ENCODE measurements around the gene DLGAP4.
"Not testable (repeated sequence)": the region's sequence is repeated elsewhere in the genome, so short reads cannot be mapped to it uniquely, and the experiment has no call there.

Gene DLGAP4

DNA sequence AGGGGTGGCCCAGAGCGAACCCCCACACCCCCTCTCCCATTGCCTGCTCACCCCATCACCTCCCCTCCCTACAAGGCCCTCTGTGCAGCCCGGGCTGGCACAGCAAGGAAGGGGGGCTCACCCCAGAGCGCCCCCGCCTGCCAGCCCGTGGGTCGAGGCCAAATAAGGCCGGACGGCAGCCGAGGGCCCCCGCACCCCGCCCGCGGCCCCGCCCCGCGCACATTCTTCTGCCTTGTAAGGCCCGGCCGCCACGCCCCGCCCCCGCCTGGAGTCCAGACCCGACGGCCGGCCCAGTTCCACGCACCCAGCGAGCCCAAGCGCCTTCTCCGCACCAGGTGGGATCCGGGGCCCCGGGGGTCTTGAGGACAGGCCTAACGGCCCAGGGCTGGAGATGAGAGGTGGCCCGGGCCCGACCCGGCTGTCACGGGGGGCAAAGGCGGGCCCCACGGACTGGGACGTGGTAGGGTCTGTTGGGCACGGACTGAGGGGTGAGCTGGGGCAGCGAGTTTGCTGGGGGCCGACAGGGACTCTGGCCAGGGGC lies 235.2 kb downstream of the DLGAP4 start, which contains the start of gene MYL9:
Gene MYL9 (plus strand): TSS at position 293 of the 541 bp plus-strand sequence. CDS start 3,366 bp downstream, outside the sequence.
- DNase-seq (ENCODE audit: low read depth), result no peak

DNA sequence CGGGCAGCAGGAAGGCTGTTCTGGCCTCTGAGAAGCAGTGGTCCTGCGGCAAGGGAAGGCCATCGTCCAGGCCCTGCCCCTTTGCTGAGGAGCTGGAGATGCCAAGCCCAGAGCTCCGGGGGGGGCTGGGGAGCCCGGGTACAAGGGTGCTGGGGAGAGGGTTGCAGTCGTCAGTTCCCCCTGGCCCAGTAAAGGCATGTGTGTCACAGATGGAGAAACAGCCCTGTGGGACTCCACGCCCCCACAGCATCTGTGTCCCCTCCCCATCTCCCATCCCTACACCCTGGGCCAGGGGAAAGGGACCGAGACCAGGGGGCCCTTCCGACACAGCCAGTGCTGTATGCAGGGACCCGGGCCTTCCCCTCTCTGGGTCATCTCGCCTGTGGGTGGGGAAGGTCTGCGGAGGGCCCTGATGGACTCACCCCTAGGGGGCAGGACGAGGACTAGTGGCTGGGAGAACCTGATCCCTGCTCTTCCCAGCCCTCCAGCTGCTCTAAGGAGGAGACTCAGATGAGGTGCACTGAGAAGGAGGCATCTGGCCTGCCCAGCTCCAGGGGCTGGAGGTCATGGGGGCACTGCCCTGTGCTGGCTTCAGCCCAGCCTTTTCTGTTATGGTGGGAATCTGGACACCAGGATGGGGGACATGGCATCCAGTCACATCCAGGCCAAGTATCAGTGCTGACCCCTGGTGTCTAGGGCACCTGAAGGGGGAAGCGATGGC lies 235.8 kb downstream of the DLGAP4 start:
- no peak for DNase-seq (ENCODE audit: low read depth)

DNA sequence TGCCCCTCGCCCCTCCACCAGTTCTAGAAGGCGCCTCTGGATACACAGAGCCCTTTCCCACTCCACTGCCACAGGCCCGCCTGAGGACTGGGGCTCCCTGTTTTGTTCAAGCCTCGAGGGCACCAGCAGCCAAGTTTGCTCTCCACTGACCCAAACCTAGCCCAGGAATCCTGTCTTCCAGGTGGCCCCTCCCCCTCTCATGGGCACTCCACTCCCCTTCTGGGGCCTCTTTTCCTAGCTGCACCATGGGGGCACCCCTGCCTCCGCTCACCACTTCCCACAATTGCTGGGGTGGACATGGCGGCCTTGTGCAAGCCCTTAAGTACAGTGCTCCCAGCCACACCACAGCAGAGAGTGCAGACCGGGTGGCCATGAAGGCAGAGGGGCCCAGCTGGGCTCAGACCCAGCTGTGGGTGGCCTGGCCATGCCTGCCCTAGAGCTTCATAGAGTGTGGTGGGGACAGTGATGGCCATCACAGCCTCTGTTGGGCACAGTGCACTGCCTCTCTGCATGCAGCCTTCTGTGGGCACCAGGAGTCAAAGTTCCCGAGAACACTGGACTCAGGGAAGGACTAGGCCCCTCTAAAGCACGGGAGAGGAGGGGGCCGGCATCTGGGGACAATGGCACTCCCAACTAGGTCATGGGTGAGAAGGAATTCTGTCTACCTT lies 236.5 kb downstream of the DLGAP4 start:
- no peak for DNase-seq (ENCODE audit: low read depth)

DNA sequence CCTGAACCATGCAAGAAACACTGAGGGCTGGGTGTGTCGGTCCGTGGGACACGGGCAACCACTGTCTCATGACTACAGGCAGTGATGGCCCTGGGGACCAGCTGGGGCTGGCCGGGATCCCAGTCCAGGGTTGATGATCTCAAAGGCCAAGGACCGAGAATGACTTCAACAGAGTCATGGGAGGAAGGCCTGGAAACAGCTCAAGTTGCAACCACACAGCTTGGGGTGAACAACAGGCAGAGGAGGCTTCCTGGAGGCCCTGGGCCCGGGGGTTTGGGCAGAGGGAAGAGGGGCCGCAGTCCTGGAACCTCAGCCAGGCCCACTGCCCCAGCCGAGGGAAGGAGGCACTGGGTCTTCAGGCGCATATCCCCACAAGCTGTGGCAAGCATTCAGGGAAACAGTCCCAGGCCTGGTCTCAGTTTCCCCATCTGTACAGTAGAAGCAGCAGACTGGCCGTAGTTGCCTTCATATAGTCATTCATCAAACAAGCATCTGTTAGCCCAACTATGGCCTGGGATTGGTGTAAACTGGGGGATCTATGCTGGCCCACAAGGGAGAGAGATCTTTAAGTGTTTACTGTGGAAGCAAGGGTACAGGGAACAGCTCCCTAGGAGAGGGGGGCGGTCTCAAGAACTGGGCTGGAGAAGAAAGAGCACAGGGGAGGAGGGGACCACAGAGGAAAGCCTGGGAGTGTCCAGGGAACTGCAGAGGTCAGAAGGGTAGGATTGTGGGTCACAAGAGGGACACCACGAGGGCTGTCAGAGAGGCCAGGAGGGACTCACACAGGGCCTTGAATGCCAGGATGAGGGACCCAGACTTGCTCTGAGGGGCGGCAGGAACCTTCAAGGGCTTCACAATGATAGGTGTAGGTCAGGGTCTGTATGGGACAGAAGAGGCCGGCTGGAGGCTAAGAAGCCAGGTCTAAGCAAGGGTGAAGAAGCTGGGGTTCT lies 237.3 kb downstream of the DLGAP4 start:
- DNase-seq (ENCODE audit: low read depth), result no peak

DNA sequence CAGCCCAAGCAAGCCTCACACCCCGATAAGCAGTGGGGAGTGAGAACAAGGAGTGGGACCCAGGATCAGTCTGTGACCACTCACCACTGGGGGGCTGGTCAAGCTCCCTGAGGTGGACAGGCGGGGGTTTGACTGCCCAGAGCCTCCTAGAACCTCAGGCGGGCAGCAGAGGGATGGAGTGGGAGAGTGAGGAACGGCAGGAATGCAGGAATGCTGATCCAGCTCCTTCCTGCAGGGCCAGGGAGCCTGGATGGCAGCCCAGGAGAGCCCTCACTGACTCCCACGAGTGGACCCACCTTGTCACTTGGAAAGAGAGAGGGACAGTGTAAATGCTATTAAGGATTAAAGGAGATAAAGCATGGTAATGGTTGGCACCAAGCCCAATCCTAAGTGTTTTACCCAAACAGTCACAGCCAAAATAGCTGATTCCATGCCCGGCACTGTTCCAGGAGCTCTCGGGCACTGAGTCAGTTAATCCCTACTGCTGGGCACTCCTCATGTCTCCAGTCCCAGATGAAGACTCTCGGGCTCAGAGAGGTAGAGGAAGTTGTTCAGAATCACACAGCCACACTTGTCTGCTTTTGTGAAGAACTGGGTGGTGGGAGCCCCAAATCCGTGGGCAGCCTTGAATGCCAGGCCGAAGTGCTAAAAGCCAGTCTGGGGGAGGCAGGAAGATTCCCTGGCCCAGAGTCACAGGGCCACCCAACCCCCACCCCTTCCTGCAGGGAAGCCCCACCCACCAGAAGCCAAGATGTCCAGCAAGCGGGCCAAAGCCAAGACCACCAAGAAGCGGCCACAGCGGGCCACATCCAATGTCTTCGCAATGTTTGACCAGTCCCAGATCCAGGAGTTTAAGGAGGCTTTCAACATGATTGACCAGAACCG lies 238.2 kb downstream of the DLGAP4 start:
- DNase-seq (ENCODE audit: low read depth), result no peak

DNA sequence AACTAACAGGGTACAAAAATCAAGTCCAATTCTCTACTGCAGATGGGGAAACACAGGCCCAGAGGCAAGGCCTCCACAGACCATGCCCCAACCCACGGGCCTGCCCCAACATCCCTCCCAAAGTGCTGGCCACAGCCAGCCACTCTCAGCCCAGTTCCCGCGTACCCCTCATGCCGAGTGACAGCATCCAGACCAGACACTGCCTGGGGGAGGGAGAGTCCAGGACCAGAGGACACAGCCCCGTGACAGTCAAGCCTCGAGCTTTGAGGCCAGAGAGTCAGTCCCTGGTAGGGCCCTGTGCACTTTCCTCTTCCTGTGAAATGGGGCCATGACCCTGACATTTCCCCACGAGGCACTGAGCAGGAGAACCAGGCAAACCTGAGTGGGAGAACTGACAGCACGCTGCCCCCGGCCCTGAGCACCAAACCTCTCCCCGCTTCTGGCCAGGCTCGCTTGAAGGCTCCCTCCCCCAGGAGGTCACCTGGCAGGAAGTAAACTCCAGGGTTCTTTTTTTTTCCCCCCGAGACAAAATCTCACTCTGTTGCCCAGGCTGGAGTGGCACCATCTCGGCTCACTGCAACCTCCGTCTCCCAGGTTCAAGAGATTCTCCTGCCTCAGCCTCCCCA lies 240.1 kb downstream of the DLGAP4 start:
- DNase-seq (ENCODE audit: low read depth), result no peak

DNA sequence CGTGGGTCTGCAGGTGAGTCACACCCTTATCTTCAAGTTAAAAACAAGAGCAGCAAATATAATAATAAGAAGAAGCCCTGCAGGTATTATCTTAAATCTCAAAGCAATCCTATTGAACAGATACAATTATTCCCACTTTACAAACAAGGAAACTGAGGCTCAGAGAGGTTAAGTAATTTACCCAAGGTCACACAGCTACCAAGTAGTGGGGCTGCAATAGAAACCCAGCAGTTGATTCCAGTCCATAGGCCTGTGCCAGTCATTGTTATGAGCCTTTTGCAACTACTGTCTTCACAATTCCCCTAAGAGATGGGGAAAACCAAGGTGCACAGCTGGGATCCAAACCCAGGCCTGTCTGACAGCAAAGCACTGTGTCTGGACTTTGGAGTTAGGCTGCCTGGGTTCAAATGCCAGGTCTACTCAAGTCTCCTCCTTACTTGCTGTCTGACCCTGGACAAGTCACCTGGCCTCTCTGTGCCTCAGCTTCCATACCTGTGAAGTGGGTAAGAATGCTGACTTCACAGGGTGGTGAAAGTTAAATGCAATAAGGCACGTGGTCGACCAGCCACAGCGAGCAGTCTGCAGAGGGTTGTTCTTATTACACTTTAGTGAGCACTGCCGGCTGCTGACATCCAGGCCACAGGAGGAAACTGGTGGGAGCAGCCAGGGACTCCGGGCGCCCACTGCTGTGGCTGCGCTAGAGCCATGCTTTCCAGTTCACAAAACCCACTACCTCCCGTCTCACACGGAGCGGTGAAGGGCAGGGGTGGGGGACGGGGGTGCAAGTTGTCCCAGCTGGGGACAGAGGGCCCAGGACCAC lies 241.3 kb downstream of the DLGAP4 start:
- DNase-seq (ENCODE audit: low read depth), result no peak

DNA sequence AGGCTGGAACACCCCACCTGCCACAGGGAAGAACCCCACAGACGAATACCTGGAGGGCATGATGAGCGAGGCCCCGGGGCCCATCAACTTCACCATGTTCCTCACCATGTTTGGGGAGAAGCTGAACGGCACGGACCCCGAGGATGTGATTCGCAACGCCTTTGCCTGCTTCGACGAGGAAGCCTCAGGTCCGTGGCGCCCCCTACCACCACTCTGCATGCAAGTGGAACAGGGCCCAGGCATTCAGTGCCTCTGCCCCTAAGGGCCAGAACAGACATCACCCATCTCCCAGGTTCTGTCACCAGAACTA lies 241.8 kb downstream of the DLGAP4 start:
- no peak for DNase-seq (ENCODE audit: low read depth)

DNA sequence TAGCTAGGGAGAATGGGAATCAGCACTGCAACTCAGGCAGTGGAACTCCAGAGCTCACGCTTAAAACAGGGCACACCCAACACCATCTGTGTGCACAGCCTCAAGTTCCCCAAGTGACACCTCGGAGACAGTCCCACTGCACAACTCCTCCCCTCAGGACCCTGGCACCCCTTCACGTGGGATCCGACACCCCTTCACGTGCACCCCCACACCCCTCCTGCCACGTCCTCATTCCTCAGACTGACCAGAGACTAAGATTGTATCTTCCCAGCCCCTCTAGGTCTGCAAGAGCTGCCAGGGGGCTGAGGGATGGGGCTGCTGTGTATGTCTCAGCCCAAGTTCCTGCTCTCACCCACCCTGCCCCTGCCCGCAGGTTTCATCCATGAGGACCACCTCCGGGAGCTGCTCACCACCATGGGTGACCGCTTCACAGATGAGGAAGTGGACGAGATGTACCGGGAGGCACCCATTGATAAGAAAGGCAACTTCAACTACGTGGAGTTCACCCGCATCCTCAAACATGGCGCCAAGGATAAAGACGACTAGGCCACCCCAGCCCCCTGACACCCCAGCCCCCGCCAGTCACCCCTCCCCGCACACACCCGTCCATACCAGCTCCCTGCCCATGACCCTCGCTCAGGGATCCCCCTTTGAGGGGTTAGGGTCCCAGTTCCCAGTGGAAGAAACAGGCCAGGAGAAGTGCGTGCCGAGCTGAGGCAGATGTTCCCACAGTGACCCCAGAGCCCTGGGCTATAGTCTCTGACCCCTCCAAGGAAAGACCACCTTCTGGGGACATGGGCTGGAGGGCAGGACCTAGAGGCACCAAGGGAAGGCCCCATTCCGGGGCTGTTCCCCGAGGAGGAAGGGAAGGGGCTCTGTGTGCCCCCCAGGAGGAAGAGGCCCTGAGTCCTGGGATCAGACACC lies 242.8 kb downstream of the DLGAP4 start:
- no peak for DNase-seq (ENCODE audit: low read depth)

DNA sequence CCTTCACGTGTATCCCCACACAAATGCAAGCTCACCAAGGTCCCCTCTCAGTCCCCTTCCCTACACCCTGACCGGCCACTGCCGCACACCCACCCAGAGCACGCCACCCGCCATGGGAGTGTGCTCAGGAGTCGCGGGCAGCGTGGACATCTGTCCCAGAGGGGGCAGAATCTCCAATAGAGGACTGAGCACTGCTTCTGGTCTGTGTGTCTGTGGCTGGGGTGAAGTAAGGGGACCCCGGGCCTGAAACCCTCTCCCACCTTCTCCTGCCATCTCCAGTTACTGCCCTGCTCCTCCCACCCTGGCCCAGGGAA lies 243.4 kb downstream of the DLGAP4 start:
- DNase-seq (ENCODE audit: low read depth), result no peak

DNA sequence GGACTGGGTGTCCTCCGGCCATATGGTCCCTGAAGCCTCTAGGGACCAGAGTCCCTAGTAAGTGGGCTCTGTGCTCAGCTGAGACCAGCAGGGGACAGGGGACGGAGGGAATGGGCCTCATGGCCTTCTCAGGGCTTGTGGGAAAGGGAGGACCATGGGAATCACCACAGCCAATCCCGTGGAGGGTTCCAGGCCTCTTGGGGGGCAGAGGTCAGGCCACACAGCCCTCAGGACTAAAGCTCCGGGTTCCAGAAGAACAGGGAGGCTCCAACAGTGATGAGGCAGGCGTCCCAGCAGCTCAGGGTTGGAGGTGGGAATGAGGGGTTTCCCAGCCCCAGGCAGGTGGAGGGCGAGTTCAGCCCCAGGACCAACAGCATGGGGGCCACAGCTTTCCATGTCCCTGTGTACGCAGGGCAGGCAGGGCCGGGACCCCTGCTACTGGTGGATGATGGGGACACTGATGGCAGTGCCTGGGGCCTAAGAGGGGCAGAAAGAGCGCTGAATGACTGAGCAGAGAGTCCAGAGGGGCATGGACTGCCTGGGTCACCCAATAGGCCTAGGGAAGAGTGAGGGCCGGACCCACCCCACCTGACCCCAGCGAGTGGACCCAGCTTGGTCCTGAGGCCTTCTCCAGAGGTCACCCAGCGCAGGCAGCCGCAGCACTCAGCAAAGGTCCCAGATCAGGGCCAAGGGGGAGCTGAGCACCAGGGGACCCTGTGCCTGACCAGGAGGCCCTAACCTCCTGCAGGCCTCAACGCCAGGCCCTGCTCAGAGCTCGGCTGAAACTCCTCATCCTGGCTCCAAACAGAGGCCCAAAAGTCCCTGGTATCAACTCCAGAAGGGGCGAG lies 244.0 kb downstream of the DLGAP4 start:
- no peak for DNase-seq (ENCODE audit: low read depth)

DNA sequence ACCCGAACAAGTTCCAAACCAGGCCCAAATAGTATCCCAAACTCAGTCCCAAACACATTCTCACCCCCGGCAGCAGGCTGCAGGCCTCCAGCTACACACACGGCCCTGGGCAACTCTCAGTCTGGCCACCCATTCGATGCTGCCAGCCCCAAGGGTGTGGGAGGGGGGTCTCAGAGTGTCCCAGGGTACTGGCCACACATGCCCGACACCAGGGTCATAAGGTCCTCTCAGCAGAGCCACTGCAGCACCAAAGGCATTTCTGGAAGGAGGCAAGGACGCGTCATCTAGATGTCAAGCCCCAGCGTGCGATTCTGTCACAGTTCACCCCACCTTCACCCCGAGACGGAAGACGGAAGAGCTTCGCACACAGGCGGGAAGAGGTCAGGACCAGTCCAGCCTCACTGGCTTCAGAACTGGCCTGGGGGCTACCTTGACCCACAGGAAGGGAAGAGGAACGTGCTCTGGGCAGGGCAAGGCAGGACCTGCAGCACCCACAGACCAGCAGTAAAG lies 244.7 kb downstream of the DLGAP4 start:
- DNase-seq (ENCODE audit: low read depth), result no peak

DNA sequence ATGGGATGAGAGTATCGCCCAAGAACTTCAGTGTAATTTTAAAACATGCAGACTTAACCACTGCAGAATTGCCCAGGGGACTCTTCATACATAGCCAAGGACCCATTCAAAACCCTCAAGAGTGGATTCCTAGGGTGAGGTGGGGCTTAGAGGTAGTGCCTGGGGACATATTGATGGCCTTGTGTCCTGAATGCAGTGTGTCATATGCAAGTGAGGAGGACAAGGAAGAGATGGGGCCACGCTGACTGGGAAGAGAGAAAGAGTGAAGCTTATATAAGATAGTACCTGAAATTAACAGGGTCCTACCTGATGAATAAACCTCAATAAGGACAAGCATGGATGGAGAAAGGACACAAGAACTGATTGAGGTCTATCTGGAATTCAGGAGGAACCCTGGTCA lies 249.1 kb downstream of the DLGAP4 start:
- DNase-seq (ENCODE audit: low read depth), result no peak

DNA sequence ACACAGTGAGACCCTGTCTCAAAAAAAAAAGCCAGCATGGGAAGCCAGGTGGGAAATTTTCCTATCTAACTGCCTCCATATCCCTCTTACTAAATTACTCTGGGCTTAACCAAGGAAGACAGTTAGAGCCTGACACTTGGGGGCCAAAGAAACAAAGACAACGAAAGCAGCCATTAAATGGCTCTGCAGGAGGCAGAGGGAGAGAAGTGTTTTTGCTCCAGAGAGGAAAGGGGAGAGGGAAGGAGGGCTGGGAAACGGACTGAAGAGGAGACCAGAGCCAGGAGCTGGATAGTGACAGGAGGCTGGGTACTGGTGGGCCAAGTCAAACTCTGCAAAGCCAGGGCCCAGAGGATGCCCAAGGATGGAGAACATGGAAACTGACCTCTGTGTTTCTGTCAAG lies 256.6 kb downstream of the DLGAP4 start:
- DNase-seq (ENCODE audit: low read depth), result no peak

DNA sequence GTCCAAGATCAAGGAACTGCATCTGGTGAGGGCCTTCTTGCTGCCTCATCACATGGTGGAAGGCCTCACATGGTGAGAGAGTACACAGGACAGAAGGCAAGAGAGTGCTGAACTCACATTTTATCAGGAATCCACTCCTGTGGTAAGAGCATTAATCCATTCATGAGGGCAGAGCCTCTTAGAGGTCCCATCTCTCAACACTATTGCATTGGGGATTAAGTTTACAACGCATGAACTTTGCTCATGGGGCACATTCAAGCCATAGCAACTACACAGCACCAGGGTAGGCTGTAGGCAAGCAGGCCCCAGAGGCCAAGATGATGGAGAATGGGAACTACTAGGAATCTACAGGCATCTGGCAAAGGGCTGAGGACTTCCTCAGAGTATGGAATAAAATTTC lies 257.2 kb downstream of the DLGAP4 start:
- DNase-seq (ENCODE audit: low read depth), result no peak

DNA sequence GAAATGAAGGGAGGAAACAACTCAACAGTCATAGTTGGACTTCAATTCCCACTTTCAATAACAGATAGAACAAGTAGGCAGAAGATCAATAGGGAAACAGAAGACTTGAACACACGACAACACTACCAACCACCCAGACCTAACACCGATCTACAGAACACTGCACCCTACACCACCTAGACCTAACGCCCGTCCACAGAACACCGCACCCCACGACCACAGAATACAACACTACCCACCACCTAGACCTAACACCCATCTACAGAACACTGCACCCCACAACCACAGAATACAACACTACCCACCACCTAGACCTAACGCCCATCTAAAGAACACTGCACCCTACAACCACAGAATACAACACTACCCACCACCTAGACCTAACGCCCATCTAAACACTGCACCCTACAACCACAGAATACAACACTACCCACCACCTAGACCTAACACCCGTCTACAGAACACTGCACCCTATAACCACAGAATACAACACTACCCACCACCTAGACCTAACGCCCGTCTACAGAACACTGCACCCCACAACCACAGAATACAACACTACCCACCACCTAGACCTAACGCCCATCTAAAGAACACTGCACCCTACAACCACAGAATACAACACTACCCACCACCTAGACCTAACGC lies 258.1 kb downstream of the DLGAP4 start:
- not testable (repeated sequence) for DNase-seq (ENCODE audit: low read depth)

DNA sequence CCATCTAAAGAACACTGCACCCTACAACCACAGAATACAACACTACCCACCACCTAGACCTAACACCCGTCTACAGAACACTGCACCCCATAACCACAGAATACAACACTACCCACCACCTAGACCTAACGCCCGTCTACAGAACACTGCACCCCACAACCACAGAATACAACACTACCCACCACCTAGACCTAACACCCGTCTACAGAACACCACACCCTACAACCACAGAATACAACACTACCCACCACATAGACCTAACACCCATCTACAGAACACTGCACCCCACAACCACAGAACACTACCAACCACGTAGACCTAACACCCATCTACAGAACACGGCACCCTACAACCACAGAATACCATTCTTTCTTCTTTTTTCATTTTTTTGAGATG lies 258.6 kb downstream of the DLGAP4 start:
- DNase-seq (ENCODE audit: low read depth), result not testable (repeated sequence)

DNA sequence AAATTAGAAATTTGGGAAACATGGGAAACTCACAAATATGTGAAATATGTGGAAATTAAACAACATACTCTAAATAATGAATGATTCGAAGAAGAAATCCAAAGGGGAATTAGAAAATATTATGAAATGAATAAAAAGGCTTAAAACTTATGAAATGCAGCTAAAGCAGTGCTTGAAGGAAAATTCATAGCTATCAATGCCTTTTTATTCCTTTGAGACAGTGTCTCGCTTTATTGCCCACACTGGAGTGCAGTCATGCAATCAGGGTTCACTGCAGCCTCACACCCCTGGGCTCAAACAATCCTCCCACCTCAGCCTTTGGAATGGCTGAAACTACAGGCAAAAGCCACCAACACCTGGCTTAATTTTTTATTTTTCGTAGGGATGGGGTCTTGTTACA lies 259.4 kb downstream of the DLGAP4 start:
- no peak for DNase-seq (ENCODE audit: low read depth)
